Fibroblast of the aortic adventitia (primary cell): ENCODE results near the gene BICD2. TPM values are rescaled to one million over a fixed set of nuclear protein-coding genes. Genes with fewer than 3 reads are reported as not detected.

Experiments
- DNase-seq: peaks from one replicate; pipeline ENCODE4 v3.0.0-alpha.2; 2010; ENCODE audit warnings: low read depth
- H3K4me3 ChIP-seq: 2 replicates; pipeline ENCODE4 v1.5.1; 2011; ENCODE audit warnings: low read depth, mild to moderate bottlenecking, control low read depth, low read length, moderate library complexity
- CTCF ChIP-seq: IDR thresholded peaks from 2 replicates; pipeline ENCODE4 v1.5.1; 2011; ENCODE audit warnings: mild to moderate bottlenecking, low read length, control low read depth, inconsistent platforms; ENCODE audit not compliant: insufficient read depth
- total RNA-seq: library from RNA; depleted of rRNA; stranded (reverse); fragments of >200 nt; gene quantifications from 2 replicates; pipeline ENCODE4 v1.2.3, GENCODE V29; 2012; ENCODE audit warnings: low replicate concordance

Gene BICD2
- total RNA-seq, 1 donor: 39.7 TPM

- no peak for DNase-seq
- TF ChIP-seq CTCF: no peak
- H3K4me3 ChIP-seq: no peak overlapping the region
Observed at GRCh38 chr9:92663126-92663525, 101.5 kb downstream of the BICD2 start.

DNA sequence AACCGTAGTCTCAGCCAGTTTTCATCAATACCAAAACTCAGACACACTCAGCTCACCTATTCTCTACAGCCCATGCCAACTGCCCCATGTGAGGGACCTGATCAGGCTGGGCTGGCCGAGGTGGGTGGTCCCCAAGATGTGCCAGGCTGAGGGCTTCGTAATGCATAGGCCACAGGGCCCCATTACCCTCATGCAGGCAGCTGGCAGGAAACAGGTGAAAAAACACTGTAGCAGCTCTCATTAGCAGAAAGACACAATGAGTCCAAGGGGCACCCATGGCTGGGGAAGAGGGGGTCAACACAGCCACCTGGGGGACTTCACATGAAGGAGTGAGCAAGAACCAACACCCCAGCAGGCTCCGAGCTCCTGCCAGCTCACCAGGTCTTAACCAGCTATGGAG lies 102.9 kb downstream of the BICD2 start:
- TF ChIP-seq CTCF: no peak
- no peak for DNase-seq
- H3K4me3 ChIP-seq: no peak overlapping the region

Other genes with a start within 250 kb of the BICD2 start
- 23.3 and 74.6 TPM in 2 replicates for gene ECM2, start 228.8 kb downstream of the BICD2 start, total RNA-seq
- 9.6 and 33.0 TPM in 2 replicates for gene IPPK, start 94.7 kb downstream of the BICD2 start, total RNA-seq
- 6.5 and 14.0 TPM in 2 replicates for gene ZNF484, start 113.2 kb upstream of the BICD2 start, total RNA-seq
- gene FGD3, start 182.7 kb upstream of the BICD2 start, total RNA-seq: not detected in 2 replicates